HG02870 (cell line): ENCODE data around the gene TECPR2.

ENCODE experiments used
- ATAC-seq: cut with Tn5 transposase; IDR thresholded peaks from one replicate; pipeline ENCODE4 v1.9.1; 2021; ENCODE audit warnings: mild to moderate bottlenecking, moderate library complexity; ENCODE audit not compliant: unreplicated experiment

The TECPR2 gene

DNA sequence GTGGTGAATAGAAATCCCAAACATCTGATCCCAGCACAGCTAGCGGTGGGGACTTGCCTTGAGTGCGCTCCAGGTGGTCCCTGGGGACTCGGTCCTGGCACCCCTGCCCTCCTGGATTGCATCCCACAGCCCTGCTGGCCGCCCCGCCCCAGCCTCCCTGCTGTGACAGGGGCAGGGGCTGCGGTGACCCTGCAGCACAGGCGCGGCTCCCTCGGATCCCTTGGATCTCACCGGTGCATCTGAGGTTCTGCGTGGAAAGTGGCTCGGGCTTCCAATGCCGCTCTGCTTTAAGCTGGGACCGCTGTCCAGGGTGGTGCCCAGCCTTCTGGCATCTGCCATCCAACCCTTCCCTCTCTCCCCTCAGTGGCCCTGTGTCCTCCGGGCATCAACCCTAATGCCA, 130.8 kb downstream of the TECPR2 start:
- ATAC-seq: no peak

DNA sequence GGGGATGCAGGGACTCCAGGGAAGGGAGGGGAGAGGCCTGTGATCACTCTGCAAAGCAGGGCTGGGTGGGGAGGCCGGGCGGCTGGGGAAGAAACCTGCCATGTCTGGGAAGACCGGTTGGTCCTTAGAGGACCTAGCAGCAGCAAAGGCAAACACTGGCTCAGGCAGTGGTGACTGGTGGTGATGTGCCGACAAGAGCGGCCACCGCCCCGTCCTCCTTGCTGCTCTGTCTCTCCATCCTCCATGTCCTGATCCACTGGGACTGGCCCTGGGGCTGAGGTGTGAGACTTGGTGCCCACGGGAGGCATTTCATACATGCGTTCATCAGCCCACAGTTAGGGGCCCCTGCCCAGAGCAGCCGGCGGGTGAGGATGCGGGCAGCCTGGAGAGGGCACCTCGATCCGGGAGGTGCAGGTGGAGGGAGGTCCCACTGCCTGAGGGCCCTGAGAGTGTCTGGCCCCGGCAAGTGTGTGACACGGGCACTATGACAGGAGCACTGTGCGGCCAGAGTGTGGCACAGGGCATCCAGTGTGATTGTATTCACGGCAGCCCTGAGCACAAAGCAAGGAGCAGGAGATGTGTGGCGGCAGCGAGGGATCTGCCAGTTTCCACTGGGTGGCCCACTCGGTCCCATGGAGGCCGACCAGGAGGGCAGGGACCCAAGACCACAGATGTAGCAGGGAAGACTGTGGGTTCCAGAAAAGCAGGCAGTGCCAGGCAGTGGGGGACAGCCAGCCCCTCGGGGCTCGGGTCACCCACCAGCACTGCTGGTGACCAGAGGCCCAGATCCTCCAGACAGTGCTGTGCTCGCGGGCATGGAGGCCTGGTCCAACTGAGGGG, 133.0 kb downstream of the TECPR2 start:
- no peak for ATAC-seq

GRCh38 chr14:102496331-102496691, 133.6 kb downstream of the TECPR2 start:
- ATAC-seq: no peak

- no peak for ATAC-seq
Measured at GRCh38 chr14:102496958-102497744, 134.4 kb downstream of the TECPR2 start.

- no peak for ATAC-seq
Measured at GRCh38 chr14:102497998-102498677, 135.4 kb downstream of the TECPR2 start.

DNA sequence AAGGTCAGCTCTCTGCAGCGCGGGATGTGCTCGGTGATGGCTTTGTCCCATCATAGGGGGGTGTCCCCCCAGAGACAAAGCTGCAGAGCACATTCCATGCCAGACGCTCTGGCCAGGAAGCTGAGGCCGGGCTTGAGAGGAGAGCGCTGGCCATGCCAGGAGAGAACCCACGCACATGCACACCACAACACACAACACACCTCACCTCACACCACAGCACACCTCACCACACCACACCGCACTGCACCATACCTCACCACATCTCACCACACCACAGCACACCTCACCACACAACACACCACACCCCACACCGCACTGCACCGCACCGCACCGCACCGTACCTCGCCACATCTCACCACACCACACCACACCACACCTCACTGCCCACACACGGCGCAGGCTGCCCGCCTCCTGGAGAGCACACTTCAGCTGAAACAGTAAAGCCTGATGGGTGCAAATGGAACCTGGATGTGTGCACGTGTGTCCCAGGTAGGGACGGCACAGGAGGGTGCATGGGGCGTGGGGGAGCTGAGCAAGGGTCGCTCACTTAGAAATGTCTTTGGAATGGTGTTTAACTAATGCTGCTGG, 136.0 kb downstream of the TECPR2 start:
- ATAC-seq: no peak

DNA sequence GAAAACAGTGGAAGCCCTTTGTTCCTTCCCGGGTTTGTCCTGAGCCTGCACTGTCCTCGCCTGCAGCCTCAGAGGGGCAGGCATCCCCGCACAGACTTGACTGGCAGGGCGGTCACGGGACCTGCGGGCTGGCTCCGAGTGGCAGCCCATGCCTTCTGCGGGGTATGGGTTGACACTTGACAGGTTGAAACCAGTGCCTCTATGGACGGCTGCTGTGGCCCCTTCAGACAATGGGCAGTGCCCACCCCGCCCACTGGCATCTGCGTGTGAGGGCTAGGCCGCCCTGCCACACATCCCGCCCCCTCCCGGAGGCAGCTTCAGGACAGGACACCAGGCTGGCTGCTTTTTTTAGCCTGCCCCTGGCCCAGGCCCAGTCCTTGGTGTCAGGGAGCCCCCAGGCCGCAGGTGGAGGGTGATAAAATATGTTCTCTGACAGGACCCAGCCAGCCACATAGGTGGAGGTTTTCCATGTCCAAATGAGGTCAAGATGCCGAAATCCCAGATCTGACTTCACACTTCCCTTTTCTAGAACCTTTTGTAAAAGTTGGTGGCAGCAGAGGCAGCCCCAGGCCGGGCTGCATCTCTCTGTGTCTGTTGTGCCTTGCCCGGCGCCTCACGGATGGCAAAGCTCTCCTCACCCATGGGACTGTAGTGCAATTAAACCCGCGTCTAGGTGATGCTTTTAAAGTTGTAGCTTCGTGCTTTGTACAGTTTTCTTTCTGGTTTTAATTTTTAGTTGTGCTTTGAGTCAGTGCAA, 136.8 kb downstream of the TECPR2 start:
- no peak for ATAC-seq

- ATAC-seq: no peak
Measured at GRCh38 chr14:102500158-102500662, 137.5 kb downstream of the TECPR2 start.

- ATAC-seq: no peak
Measured at GRCh38 chr14:102500713-102501112, 138.0 kb downstream of the TECPR2 start.

DNA sequence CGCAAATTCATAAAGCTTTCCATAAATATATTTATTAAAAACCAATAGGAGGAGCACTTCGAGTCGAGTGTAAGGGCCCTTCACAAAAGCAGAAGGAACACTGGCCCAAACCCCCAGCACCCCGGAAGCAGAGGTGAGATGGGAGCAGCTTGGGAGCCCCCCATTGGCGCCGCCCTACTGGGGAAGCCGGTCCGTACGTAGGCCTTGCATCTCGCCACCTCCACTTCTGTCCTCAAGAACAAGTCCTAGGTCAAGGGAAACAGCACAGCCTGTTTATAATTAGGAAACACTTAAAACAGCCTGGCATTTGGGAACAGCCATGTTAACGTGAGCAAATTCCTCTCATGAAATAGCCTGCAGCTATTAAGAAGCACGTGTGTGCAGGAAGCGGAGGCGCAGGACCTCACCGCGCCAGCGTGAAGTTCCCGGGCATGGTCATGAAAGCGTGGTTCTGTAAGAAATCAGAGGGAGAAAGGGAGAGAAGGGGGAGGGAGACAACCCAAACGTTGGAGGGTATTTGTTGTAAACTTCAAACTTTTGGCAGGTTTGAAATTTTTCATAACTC, 139.1 kb downstream of the TECPR2 start:
- no peak for ATAC-seq

GRCh38 chr14:102502571-102502970, 139.8 kb downstream of the TECPR2 start:
- ATAC-seq: no peak

GRCh38 chr14:102503641-102504327, 141.0 kb downstream of the TECPR2 start:
- no peak for ATAC-seq

- ATAC-seq: no peak
Measured at GRCh38 chr14:102504328-102504999, 141.7 kb downstream of the TECPR2 start.

- no peak for ATAC-seq
Measured at GRCh38 chr14:102505000-102505619, 142.4 kb downstream of the TECPR2 start.

DNA sequence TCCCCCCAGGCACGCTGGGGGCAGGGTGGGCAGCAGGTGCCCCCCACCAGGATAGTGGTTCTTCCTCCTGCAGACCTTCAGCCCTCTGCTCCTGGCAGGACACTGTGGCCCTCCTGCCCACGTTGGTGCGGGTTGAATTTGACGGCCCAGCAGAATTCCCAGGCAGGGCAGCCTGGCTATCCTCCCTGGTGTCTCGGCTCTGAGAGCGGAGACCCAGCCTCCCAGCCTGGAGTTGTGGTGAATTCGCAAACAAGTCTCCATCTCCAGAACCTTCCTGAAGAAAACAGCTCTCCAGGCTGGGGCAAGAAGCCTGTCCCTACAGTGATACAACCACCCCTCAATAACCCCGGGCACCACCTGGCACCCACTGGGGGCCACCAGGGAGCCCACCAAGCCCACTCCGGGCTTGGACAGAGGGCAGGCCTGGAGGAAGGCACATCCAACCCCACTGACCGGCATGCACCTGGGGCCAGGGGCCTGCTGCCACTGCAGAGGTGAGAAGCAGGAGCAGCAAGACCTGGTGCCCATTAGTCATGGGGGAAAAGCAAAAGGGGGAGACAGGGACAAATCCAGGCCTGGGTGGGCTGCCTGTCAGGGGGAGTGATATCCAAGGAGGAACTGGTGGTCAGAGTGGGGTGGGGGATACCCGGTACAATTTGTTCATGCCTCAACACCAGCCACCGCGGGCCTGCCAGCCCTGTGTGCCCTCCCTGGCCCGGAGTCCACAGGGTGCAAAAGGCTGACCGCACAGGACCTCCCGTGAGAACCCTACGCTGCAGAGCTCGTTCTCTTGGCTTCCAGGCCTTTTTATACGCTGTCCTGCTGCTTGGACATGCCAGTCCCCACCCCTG, 143.3 kb downstream of the TECPR2 start:
- no peak for ATAC-seq

GRCh38 chr14:102506626-102506925, 143.8 kb downstream of the TECPR2 start:
- no peak for ATAC-seq

GRCh38 chr14:102507081-102507856, 144.5 kb downstream of the TECPR2 start:
- ATAC-seq: no peak
